Measurements from ENCODE around the gene TTLL5.

Gene TTLL5

GRCh38 chr14:75978249-75978731 is 317.2 kb downstream of the TTLL5 start:
- DNase-seq = no peak

DNA sequence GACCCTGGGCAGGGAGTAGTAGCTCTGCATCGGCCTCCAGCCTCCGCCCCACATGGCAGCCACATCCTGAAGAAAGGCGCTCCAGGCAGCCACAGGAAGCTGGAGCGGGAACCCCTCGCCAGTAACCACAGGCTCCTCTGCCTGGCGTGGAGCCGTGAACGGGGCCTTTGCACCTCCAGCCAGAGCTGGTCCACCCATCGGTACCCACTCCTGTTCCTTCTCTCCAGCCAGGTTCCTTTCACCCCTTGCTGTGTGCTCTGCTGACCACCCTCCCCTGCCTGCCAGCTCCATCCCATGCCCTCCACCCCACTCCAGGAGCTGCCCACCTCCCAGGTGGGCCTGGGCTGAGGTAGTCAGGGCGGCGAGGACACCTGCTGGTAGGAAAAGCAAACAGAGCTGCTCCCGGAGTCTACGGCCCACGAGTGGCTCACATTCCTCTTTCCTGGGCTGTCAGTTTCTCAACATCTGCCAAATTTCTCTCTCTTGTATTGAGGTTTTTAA is 318.1 kb downstream of the TTLL5 start:
- DNase-seq = no peak

- no peak for DNase-seq
Measured at GRCh38 chr14:75979648-75980565, 318.9 kb downstream of the TTLL5 start.

GRCh38 chr14:75980856-75981255 is 319.8 kb downstream of the TTLL5 start:
- no peak for DNase-seq

DNA sequence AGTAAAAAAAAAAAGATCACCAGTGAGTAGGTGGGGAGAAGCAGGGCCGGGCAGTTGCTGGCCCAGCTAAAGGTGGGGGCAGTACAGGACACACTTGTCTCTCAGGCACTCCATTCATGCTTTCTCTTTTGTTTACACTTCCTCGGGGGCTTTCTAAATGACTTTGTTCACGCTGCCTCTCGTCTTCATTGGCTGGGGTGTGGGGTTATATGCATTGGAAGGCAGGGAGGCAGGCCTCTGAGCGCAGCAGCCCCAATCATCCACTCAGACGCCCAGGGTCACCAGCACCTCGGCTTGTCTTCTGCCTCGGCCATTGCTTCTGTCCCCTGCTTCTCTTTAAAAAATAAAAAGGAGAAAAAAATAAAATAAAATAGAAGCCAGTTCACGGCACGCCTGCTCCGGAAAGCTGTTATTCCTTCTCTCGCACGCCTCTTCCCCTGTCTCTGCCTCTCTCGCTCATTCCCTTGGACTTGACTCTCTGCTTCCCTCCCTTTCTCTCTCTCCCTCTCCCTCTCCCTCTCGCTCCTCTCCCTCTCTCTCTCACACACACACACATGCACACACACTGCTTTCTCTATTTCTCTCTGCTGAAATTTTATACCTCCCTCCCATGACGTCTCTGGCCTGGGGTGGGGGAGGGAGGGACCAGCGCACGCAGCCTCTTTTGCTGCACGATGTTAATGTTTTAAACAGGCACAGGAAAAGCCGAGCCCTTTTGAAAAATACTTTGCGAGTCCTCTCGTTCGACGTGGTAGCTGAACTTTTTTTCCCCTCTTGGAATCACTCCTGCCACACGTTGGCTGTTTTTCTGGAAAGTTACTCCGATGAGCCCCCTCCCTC is 320.6 kb downstream of the TTLL5 start, which contains the start of gene TGFB3:
TGFB3 (minus strand) TSS at position 570 of the 840 bp plus-strand sequence. CDS start 1,102 bp downstream, outside the sequence.
- peak; percentile 33 for DNase-seq

- DNase-seq = peak; percentile 45
Measured at GRCh38 chr14:75982266-75983018, 321.4 kb downstream of the TTLL5 start.

GRCh38 chr14:75983019-75983358 is 321.9 kb downstream of the TTLL5 start:
- no peak for DNase-seq

GRCh38 chr14:75984674-75985073 is 323.6 kb downstream of the TTLL5 start:
- DNase-seq = no peak

GRCh38 chr14:75985618-75986438 is 324.8 kb downstream of the TTLL5 start, which contains the start of gene IFT43:
TSS of gene IFT43 (plus strand) at chr14:75985763. CDS start at chr14:75985787, 24 bp downstream.
- peak; percentile 17 for DNase-seq

DNA sequence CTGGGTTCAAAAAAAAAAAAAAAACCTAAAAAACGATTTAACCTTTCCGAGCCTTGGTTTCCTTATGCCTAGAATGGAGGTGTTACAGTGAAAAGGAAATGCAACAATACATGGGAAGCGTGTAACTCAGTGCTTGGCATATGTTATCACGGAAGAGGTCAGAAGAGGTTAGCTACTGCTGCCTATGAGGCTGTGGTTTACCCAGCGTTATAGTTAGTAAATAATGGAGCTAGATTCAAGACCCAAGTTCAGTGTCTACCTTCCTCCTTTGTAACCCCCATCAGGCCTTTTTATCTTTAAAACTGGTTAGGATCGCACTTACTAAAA is 325.4 kb downstream of the TTLL5 start:
- no peak for DNase-seq

GRCh38 chr14:75987201-75987970 is 326.3 kb downstream of the TTLL5 start:
- DNase-seq = no peak

DNA sequence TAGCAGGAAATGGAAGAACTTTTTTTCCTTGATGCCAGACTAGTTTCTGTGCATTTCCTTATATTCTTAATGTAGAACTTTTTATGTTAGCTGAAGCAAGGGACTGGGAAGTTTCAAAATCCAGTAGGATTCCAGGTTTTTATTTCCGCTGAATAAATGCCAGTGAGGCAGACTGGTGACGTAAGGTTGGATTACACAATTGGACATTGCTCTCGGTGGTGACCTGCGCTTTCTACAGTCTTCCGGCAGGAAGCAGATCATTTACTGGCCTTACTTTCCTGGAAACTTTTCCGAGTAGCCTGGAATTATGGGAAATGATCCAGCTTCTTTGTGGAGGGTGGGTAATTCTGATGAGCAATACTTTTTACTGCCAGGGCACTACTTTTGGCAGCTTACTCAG is 328.1 kb downstream of the TTLL5 start:
- no peak for DNase-seq

DNA sequence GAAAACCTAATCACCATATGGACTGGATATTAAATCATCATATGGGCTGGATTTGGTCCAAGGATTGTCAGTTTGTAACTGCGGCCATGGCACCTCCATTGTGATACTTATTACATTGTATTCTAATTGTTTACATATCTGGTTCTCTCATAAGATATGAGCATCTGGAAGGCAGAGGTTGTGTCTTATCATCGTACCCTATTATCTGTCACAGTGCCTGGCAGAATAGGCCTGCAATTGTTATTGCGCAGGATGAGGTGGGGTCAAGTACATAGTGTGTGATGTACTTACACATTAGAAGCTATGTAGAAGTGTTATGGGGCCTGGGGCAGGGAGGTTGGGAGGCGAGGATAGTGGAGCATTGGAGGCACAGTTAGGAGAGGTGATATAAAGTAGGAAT is 329.3 kb downstream of the TTLL5 start:
- no peak for DNase-seq

DNA sequence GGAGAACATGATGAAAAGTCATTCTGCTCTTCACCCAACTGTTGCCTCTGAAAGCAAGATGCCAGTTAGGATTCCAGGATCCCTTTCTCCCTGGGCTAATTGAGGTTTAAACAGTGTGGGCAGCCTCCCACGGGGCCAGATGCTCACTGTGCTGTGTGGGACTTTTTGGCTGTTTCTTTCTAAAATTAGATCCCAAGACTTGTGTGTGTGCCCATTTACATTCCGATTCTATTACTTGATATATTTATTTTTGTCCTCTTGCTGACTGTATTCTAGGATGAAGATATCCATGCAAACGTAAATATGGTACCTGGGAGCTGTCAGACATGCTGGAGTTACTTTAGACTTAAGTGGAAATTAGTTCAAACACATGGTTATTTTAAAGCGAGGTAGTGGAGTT is 330.7 kb downstream of the TTLL5 start:
- DNase-seq = no peak

DNA sequence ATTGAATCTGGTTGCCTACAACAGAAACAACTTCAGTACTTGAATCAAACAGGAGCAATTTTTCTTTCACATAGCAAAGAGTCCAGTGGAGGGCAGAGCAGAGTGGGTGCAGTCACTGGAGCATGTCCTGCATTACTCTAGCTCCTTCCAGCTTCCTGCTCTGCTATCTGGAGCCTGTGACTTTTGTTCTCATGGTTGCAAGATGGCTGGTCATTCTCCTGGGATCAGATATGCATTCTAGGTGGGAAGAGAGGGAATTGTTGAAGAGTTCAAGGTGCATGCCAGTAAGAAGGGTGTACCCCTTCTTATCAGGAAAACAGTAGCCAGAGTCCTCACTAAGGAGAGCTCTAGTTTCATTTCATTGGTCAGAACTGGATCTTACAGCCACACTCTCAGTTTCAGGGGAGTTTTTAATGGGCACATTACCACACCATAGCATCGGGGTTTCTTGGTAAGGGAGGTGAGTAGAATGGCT is 332.6 kb downstream of the TTLL5 start:
- DNase-seq = no peak

- no peak for DNase-seq
Measured at GRCh38 chr14:75995372-75996041, 334.5 kb downstream of the TTLL5 start.

DNA sequence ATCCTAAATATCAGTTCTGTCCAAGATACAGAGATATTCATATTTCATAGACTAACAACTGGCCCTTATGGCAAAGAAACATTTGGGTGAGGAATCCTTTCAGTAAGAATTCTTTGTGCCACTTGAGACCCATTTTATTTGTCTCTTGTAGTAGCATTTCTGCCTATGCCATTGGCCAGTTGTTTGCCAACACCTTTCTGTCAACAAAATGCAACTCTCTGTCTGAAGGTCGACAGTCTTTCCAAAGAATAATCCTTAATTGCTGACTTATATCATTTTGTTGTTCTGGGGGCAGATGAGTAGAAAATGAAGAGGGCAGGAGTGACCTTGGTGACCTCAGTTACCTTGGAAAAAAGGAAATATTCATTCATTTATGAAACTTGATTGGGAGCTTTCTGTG is 335.4 kb downstream of the TTLL5 start:
- no peak for DNase-seq

DNA sequence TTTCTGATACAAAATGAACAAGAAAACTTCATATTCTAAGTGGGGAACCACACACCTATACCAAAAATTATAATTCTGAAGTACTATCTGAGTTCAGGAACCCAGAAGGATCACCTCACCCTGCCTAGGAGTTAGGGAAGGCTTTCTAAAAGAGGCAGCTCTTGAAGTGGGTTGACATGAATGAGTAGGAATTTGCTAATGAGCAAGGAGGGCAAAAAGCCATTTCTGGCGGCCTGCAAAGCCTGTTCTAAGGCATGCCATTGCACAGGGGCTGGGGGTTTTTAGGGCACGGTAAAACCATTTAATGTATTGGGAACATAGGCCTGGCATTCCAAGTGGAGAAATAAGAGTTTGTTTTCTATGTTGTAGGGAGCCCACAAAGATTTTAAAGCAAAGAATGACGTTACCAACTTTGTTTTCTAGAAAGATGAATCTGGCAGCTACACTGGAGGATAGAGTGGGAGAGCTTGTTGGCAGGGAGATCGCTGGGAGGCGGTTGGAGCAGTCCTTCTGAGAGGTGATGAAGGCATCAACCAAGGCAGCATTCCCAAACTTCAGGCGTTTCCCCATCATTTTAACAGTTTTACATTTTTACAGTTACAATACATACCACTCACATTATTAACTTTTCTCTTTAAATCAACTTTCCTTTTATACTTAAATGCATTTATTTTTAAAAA is 338.6 kb downstream of the TTLL5 start:
- DNase-seq = no peak

GRCh38 chr14:76002383-76002782 is 341.3 kb downstream of the TTLL5 start:
- DNase-seq = no peak

All from NCI-H187 treated with DMSO at 0.1 percent for 48 hours (cell line).